SK-N-SH (cell line): Measurements from ENCODE around the gene SLC2A4. TPM values are rescaled to one million over a fixed set of nuclear protein-coding genes. Genes with fewer than 3 reads are reported as not detected.

ENCODE experiments used
- CTCF ChIA-PET: fragments of 300-600, 350-600 bp; formaldehyde crosslinking; extraction: SDS; loops from one replicate; lab custom pipeline; 2021; lab: Yijun Ruan, JAX
- POLR2A ChIA-PET: fragments of 350-600 bp; sonication (Branson Sonifier 250); formaldehyde crosslinking; extraction: SDS; loops from one replicate; lab custom pipeline; 2020; ENCODE audit warnings: antibody characterized with exemption, inconsistent platforms; lab: Yijun Ruan, JAX
- DNase-seq: peaks from one replicate; pipeline ENCODE4 v3.0.0; 2012
- H2AFZ ChIP-seq: fragments of 200-600 bp; sonication (generic); 2 replicates; pipeline ENCODE4 v1.8.1; 2016; ENCODE audit warnings: antibody characterized with exemption, mild to moderate bottlenecking, low read depth
- H3F3A ChIP-seq: fragments of 200-600 bp; sonication (generic); replicated peaks from 2 replicates; pipeline ENCODE3; 2016; ENCODE audit warnings: antibody characterized with exemption, mild to moderate bottlenecking; ENCODE audit not compliant: insufficient read depth
- H3K27ac ChIP-seq, 2 experiments: fragments of 200-500 bp in 1 of 2; fragments of 200-600 bp in 1 of 2; sonication (Bioruptor generic) in 1 of 2; sonication (generic), shearing (Covaris generic) in 1 of 2; 2 replicates each; pipeline versions ENCODE4 v1.5.1 to v1.6.1; 2014 to 2016; ENCODE audit warnings: low read depth in 2 of 2, inconsistent platforms in 1 of 2, low read length in 1 of 2, mild to moderate bottlenecking in 1 of 2, mixed read lengths in 1 of 2
- H3K27me3 ChIP-seq: fragments of 200-600 bp; sonication (generic), shearing (Covaris generic); 2 replicates; pipeline ENCODE4 v1.6.1; 2016; ENCODE audit warnings: mixed run types; ENCODE audit not compliant: insufficient read depth
- H3K36me3 ChIP-seq, 2 experiments: fragments of 200-500 bp in 1 of 2; fragments of 200-600 bp in 1 of 2; sonication (Bioruptor generic) in 1 of 2; sonication (generic) in 1 of 2; replicated peaks in 1 of 2; 2 replicates each; pipeline versions ENCODE3 to v1.5.1; 2014 to 2016; ENCODE audit warnings: low read length in 1 of 2, mild to moderate bottlenecking in 1 of 2; ENCODE audit not compliant: insufficient read depth in 2 of 2, control insufficient read depth in 1 of 2
- H3K4me1 ChIP-seq, 2 experiments: fragments of 200-500 bp in 1 of 2; fragments of 200-600 bp in 1 of 2; sonication (Bioruptor generic) in 1 of 2; sonication (generic), shearing (Covaris generic) in 1 of 2; 2 replicates each; pipeline versions ENCODE4 v1.5.1 to v1.6.1; 2014 to 2016; ENCODE audit warnings: low read depth in 1 of 2, low read length in 1 of 2, mixed run types in 1 of 2; ENCODE audit not compliant: insufficient read depth in 2 of 2, control insufficient read depth in 1 of 2
- H3K4me2 ChIP-seq: fragments of 200-600 bp; sonication (generic), shearing (Covaris generic); 2 replicates; pipeline ENCODE4 v1.6.1; 2017; ENCODE audit warnings: mixed run types
- H3K4me3 ChIP-seq, 2 experiments: fragments of 200-500 bp in 1 of 2; fragments of 200-600 bp in 1 of 2; sonication (Bioruptor generic) in 1 of 2; sonication (generic), shearing (Covaris generic) in 1 of 2; 2 replicates each; pipeline versions ENCODE4 v1.5.1 to v1.8.1; 2014 to 2016; ENCODE audit warnings: low read depth in 2 of 2, inconsistent platforms in 1 of 2, low read length in 1 of 2, mild to moderate bottlenecking in 1 of 2, mixed read lengths in 1 of 2, moderate library complexity in 1 of 2
- H3K79me2 ChIP-seq: fragments of 200-600 bp; sonication (generic); 2 replicates; pipeline ENCODE4 v1.8.1; 2017; ENCODE audit warnings: mild to moderate bottlenecking; ENCODE audit not compliant: insufficient read depth
- H3K9ac ChIP-seq: fragments of 200-600 bp; sonication (generic); 2 replicates; pipeline ENCODE4 v1.6.1; 2017; ENCODE audit warnings: mixed run types
- H3K9me2 ChIP-seq: fragments of 200-600 bp; sonication (generic); 2 replicates; pipeline ENCODE4 v1.6.1; 2017; ENCODE audit warnings: mixed run types
- H3K9me3 ChIP-seq: fragments of 200-600 bp; sonication (generic); 2 replicates; pipeline ENCODE4 v1.6.1; 2017; ENCODE audit warnings: mixed run types, mild to moderate bottlenecking, moderate library complexity
- H4K20me1 ChIP-seq: fragments of 200-600 bp; sonication (generic); 2 replicates; pipeline ENCODE4 v1.6.1; 2017; ENCODE audit warnings: mild to moderate bottlenecking, mixed run types; ENCODE audit not compliant: insufficient read depth
- CHD2 ChIP-seq: fragments of 150-350 bp; IDR thresholded peaks from 2 replicates; pipeline ENCODE4 v1.6.1; 2018; ENCODE audit warnings: low read length; ENCODE audit not compliant: partially characterized antibody
- FOXM1 ChIP-seq: IDR thresholded peaks from 2 replicates; pipeline ENCODE4 v1.4.0; 2012; ENCODE audit warnings: low read depth, mild to moderate bottlenecking
- GABPA ChIP-seq: IDR thresholded peaks from 2 replicates; pipeline ENCODE4 v1.4.0; 2012; ENCODE audit warnings: low read depth, mild to moderate bottlenecking
- GATA2 ChIP-seq: sonication (generic); formaldehyde crosslinking; IDR thresholded peaks from 2 replicates; pipeline ENCODE4 v1.5.0; 2020; ENCODE audit warnings: mild to moderate bottlenecking, missing genetic modification reagents
- MEF2A ChIP-seq: IDR thresholded peaks from 2 replicates; pipeline ENCODE4 v1.4.0; 2012; ENCODE audit warnings: low read depth, borderline replicate concordance
- NFIC ChIP-seq: IDR thresholded peaks from 2 replicates; pipeline ENCODE4 v1.4.0; 2012; ENCODE audit warnings: borderline replicate concordance
- NRF1 ChIP-seq: IDR thresholded peaks from 2 replicates; pipeline ENCODE4 v1.6.1; 2012; ENCODE audit warnings: low read depth, mild to moderate bottlenecking, low read length
- RCOR1 ChIP-seq: fragments of 150-350 bp; IDR thresholded peaks from 2 replicates; pipeline ENCODE4 v1.6.1; 2017; ENCODE audit warnings: antibody characterized with exemption, low read length
- SIN3A ChIP-seq: IDR thresholded peaks from 2 replicates; pipeline ENCODE4 v1.6.1; 2012; ENCODE audit warnings: low read depth, mild to moderate bottlenecking, low read length, moderate library complexity, borderline replicate concordance
- TAF1 ChIP-seq: IDR thresholded peaks from 2 replicates; pipeline ENCODE4 v1.6.1; 2012; ENCODE audit warnings: low read depth, mild to moderate bottlenecking, low read length, moderate library complexity, borderline replicate concordance
- TCF12 ChIP-seq: IDR thresholded peaks from 2 replicates; pipeline ENCODE4 v1.4.0; 2012
- WGBS: methylation state at CpG from one replicate; pipeline ENCODE4 v1.1.6; 2017; ENCODE audit warnings: low lambda C conversion rate; 5-methylcytosine and 5-hydroxymethylcytosine counted together
- polyA plus RNA-seq, 3 experiments: library from polyadenylated mRNA; depleted of rRNA; stranded (reverse); fragments of >200 nt; gene quantifications; 2 replicates each; pipeline ENCODE4 v1.2.3, GENCODE V29; 2012
- TF ChIP-seq, protein P1 (sequence below): fragments of 200-600 bp; sonication (generic); IDR thresholded peaks from 2 replicates; pipeline ENCODE4 v1.6.1; 2017; ENCODE audit warnings: antibody characterized with exemption, mild to moderate bottlenecking, moderate library complexity
- TF ChIP-seq, protein P2 (sequence below): IDR thresholded peaks from 2 replicates; pipeline ENCODE4 v1.4.0; 2012; ENCODE audit warnings: low read depth
- TF ChIP-seq, protein P3 (sequence below): IDR thresholded peaks from 2 replicates; pipeline ENCODE4 v1.6.1; 2012; ENCODE audit warnings: mild to moderate bottlenecking, low read depth, low read length, moderate library complexity

SLC2A4 gene
- polyA plus RNA-seq, 1 of the 3 experiments (the other 2 are of a cell fraction), result 0.44 TPM

DNA sequence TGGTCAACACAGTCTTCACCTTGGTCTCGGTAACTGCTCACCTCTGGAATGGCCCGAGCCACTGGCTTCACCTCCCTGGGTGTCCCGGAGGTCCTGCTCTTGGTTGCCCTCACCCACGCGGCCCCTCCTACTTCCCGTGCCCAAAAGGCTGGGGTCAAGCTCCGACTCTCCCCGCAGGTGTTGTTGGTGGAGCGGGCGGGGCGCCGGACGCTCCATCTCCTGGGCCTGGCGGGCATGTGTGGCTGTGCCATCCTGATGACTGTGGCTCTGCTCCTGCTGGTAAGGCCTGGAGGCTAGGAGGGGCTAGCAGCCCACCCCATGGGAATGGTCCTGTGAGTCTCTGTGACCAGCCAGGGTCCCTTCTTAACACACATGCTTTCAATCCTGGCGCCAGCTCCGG lies 3.4 kb downstream of the SLC2A4 start:
- DNase-seq, result no peak
- no peaks in the 10 kb centered on the region for H3K79me2 ChIP-seq
- CTCF ChIA-PET, result interaction anchor here (0.8 to 8.8 kb wide), 3 partner anchors 13 to 263 kb away, joined by 3 to 169 read pairs (median 3); no protein-coding TSS in a partner anchor
- no peak overlapping the region for H3K9ac ChIP-seq
- H3F3A ChIP-seq, result peaks cover 13% of the 10 kb centered on the region
- TF ChIP-seq, protein P1, sequence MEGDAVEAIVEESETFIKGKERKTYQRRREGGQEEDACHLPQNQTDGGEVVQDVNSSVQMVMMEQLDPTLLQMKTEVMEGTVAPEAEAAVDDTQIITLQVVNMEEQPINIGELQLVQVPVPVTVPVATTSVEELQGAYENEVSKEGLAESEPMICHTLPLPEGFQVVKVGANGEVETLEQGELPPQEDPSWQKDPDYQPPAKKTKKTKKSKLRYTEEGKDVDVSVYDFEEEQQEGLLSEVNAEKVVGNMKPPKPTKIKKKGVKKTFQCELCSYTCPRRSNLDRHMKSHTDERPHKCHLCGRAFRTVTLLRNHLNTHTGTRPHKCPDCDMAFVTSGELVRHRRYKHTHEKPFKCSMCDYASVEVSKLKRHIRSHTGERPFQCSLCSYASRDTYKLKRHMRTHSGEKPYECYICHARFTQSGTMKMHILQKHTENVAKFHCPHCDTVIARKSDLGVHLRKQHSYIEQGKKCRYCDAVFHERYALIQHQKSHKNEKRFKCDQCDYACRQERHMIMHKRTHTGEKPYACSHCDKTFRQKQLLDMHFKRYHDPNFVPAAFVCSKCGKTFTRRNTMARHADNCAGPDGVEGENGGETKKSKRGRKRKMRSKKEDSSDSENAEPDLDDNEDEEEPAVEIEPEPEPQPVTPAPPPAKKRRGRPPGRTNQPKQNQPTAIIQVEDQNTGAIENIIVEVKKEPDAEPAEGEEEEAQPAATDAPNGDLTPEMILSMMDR, result no peak
- TF ChIP-seq NRF1 (no peak), TAF1 (no peak), FOXM1 (no peak), CHD2 (no peak), GATA2 (no peak), NFIC (no peak), MEF2A (no peak), RCOR1 (no peak)
- peaks cover 6 to 18% of the 10 kb centered on the region in 2 experiments; a peak in 2 of 4 replicates for H3K4me1 ChIP-seq
- H3K9me2 ChIP-seq, result no peaks in the 10 kb centered on the region
- 79% methylated on average over 13 of the region's 16 CpGs for WGBS
- H3K27me3 ChIP-seq, result peaks cover 6% of the 10 kb centered on the region; the same call in 1 of the 2 replicates
- no peak overlapping the region for H3K4me2 ChIP-seq
- H3K4me3 ChIP-seq, result no peak overlapping the region
- H3K27ac ChIP-seq, result no peak overlapping the region
- no peak overlapping the region for H2AFZ ChIP-seq
- no peaks in the 10 kb centered on the region for H3K9me3 ChIP-seq
- H3K36me3 ChIP-seq, result no peaks in the 10 kb centered on the region
- POLR2A ChIA-PET, result no interaction called here
- no peaks in the 10 kb centered on the region for H4K20me1 ChIP-seq

DNA sequence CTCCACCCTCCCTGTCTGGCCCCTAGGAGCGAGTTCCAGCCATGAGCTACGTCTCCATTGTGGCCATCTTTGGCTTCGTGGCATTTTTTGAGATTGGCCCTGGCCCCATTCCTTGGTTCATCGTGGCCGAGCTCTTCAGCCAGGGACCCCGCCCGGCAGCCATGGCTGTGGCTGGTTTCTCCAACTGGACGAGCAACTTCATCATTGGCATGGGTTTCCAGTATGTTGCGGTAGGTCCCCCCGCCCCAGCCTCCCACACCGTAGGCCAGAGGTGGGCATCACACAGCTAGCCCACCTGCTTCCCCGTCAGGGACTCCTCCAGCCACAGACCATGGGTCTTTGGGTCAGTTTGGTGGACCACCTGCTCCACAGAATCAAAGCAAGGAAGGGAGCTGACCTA lies 4.2 kb downstream of the SLC2A4 start:
- CTCF ChIA-PET, result interaction anchor here (1.1 to 8.8 kb wide), 3 partner anchors 12 to 374 kb away, joined by 3 to 169 read pairs (median 3); no protein-coding TSS in a partner anchor

More for the DNA sequence above, 4.2 kb downstream of the SLC2A4 start:
- no peak for DNase-seq
- POLR2A ChIA-PET, result no interaction called here
- Histone ChIP-seq H3K27me3 (peaks cover 6% of the 10 kb centered on the region; the same call in 1 of the 2 replicates), H3K9ac (no peak overlapping the region), H3F3A (peaks cover 5% of the 10 kb centered on the region), H3K9me2 (no peaks in the 10 kb centered on the region), H3K9me3 (no peaks in the 10 kb centered on the region), H3K79me2 (no peaks in the 10 kb centered on the region), H3K4me3 (no peak overlapping the region), H3K36me3 (no peaks in the 10 kb centered on the region), H2AFZ (no peak overlapping the region), H3K4me1 (peaks cover 6 to 14% of the 10 kb centered on the region in 2 experiments; a peak in 2 of 4 replicates), H3K4me2 (no peak overlapping the region), H4K20me1 (no peaks in the 10 kb centered on the region), H3K27ac (no peak overlapping the region)
- no peak for TF ChIP-seq SIN3A
- TF ChIP-seq, protein P2, sequence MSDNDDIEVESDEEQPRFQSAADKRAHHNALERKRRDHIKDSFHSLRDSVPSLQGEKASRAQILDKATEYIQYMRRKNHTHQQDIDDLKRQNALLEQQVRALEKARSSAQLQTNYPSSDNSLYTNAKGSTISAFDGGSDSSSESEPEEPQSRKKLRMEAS, result no peak
- no peak for TF ChIP-seq GABPA
- no peak for TF ChIP-seq CHD2
- TF ChIP-seq, protein P3, sequence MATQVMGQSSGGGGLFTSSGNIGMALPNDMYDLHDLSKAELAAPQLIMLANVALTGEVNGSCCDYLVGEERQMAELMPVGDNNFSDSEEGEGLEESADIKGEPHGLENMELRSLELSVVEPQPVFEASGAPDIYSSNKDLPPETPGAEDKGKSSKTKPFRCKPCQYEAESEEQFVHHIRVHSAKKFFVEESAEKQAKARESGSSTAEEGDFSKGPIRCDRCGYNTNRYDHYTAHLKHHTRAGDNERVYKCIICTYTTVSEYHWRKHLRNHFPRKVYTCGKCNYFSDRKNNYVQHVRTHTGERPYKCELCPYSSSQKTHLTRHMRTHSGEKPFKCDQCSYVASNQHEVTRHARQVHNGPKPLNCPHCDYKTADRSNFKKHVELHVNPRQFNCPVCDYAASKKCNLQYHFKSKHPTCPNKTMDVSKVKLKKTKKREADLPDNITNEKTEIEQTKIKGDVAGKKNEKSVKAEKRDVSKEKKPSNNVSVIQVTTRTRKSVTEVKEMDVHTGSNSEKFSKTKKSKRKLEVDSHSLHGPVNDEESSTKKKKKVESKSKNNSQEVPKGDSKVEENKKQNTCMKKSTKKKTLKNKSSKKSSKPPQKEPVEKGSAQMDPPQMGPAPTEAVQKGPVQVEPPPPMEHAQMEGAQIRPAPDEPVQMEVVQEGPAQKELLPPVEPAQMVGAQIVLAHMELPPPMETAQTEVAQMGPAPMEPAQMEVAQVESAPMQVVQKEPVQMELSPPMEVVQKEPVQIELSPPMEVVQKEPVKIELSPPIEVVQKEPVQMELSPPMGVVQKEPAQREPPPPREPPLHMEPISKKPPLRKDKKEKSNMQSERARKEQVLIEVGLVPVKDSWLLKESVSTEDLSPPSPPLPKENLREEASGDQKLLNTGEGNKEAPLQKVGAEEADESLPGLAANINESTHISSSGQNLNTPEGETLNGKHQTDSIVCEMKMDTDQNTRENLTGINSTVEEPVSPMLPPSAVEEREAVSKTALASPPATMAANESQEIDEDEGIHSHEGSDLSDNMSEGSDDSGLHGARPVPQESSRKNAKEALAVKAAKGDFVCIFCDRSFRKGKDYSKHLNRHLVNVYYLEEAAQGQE, result no peak
- TF ChIP-seq TCF12, result no peak
- WGBS, result 82% methylated on average over 11 of the region's 12 CpGs
